Upper lobe of right lung (tissue), 1 donor: ENCODE data around the gene S100A14. TPM values are rescaled to one million over a fixed set of nuclear protein-coding genes. Genes with fewer than 3 reads are reported as not detected.
A peak's percentile ranks its signal among the peaks of the same experiment; 100 is the strongest.

ENCODE experiments used
- ATAC-seq: fragments of 200-7000 bp; cut with Tn5 transposase; one replicate; pipeline ENCODE4 v1.9.1; 2020; ENCODE audit warnings: mild to moderate bottlenecking, moderate library complexity
- DNase-seq: peaks from one replicate; pipeline ENCODE4 v3.0.0-alpha.2; 2020
- H3K27ac ChIP-seq: fragments of 200-600 bp; one replicate; pipeline ENCODE4 v1.8.0; 2022
- H3K27me3 ChIP-seq: fragments of 200-600 bp; one replicate; pipeline ENCODE4 v1.8.0; 2022; ENCODE audit warnings: mild to moderate bottlenecking
- H3K36me3 ChIP-seq: fragments of 200-600 bp; one replicate; pipeline ENCODE4 v1.8.0; 2022
- H3K4me1 ChIP-seq: fragments of 200-600 bp; one replicate; pipeline ENCODE4 v1.8.0; 2022
- H3K4me3 ChIP-seq: fragments of 200-600 bp; one replicate; pipeline ENCODE4 v1.8.0; 2022; ENCODE audit warnings: mild to moderate bottlenecking
- H3K9me3 ChIP-seq: fragments of 200-600 bp; one replicate; pipeline ENCODE4 v1.8.0; 2022
- intact Hi-C: fragments of 100-400 bp; cut with DNase I; formaldehyde crosslinking; loops from one replicate; pipeline ENCODE4 v1.11.0; 2022
- long read RNA-seq: library from polyadenylated mRNA; unstranded; transcript quantifications from one replicate; pipeline ENCODE4 v2.0.0, GENCODE V29; 2021
- total RNA-seq: library from RNA; stranded (reverse); fragmentation: NEBNext Ultra II Directional; extraction: Animal tissue kit (Norgen Biotek cat#: 25700); gene quantifications from one replicate; pipeline ENCODE4 v1.2.1, GENCODE V29; 2021
- TF ChIP-seq, protein P1 (sequence below): fragments of 200-600 bp; IDR thresholded peaks from one replicate; pipeline ENCODE4 v1.8.0; 2022; ENCODE audit warnings: antibody characterized with exemption
- donor health status: DM: no; HTN: yes; CAD: no; lungs with severe emphysema.

S100A14 gene
- 112 TPM for total RNA-seq
- long read RNA-seq, transcript S100A14-201 (4 exons, 1,058 nt), result major isoform, 82 of 96 reads
- long read RNA-seq, partial matches to known transcripts, result 1 of 96 reads
- long read RNA-seq, other reads (novel, unspliced or antisense), result 11 of 96 reads

DNA sequence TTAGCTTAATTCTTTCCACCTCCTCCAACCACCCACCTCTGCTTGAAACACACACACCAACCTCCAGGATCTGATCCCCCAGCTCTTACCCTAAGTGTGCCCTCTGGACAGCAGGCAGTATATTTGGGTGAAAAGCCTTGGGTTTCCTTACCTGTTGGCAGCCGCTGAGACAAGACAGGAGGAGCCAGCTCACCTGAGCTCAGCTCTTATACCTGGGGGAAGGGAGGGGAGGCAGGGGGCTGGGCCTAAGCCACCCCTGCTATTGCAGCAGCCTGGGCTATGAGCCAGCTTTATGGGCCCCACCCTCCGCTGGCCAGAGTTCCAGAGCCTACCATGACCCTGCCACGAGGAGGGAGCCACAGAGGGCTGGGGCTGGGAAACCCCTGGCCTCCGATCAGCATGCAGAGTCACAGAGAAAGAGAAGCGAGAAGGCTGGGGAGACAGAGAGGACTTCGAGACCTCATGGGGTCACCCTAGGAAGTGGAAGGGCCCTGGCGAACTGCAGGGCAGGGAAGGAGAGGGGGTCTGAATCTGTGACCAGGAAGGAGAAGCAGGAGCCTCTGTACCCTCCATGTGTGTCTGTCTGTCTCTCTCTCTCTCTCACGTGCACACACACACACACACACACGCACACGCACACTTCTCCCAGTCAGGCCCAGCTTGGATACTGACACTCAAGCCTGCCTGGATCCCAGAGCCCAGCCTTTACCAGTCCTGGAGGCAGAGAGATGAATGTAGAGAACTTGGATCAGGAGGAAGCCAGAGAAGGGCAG lies at the start of gene S100A14:
Gene S100A14 (minus strand): TSS at position 182 of the 773 bp plus-strand sequence. CDS start 467 bp downstream, outside the sequence.
- Histone ChIP-seq H3K36me3 (no peaks in the 10 kb centered on the region), H3K9me3 (no peaks in the 10 kb centered on the region), H3K4me3 (peak within 1 kb of the TSS; percentile 37), H3K27ac (peak within 1 kb of the TSS; percentile 72), H3K4me1 (peaks cover 14% of the 10 kb centered on the region), H3K27me3 (no peaks in the 10 kb centered on the region)
- DNase-seq, result peak; percentile 92
- peak; percentile 80 for ATAC-seq
- TF ChIP-seq, protein P1, sequence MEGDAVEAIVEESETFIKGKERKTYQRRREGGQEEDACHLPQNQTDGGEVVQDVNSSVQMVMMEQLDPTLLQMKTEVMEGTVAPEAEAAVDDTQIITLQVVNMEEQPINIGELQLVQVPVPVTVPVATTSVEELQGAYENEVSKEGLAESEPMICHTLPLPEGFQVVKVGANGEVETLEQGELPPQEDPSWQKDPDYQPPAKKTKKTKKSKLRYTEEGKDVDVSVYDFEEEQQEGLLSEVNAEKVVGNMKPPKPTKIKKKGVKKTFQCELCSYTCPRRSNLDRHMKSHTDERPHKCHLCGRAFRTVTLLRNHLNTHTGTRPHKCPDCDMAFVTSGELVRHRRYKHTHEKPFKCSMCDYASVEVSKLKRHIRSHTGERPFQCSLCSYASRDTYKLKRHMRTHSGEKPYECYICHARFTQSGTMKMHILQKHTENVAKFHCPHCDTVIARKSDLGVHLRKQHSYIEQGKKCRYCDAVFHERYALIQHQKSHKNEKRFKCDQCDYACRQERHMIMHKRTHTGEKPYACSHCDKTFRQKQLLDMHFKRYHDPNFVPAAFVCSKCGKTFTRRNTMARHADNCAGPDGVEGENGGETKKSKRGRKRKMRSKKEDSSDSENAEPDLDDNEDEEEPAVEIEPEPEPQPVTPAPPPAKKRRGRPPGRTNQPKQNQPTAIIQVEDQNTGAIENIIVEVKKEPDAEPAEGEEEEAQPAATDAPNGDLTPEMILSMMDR, result no peak
- intact Hi-C loops, result no loop called here

DNA sequence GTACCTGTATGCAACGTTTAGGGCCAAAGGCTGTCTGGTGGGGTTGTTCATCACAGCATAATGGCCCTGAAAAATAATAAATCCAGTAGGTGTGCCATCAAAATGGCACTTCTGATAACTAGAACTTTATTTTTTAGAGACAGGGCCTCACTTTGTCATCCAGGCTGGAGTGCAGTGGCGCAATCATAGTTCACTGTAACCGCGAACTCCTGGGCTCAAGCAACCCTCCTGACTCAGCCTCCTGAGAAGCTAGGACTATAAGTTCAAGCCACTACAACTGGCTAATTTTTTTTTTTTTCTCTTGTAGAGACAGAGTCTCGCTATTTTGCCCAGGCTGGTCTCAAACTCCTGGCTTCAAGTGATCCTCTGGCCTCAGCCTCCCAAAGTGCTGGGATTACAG lies 47.1 kb upstream of the S100A14 start:
- ATAC-seq (no peak), DNase-seq (peak; percentile 39)
- TF ChIP-seq, protein P1, result no peak
- Histone ChIP-seq H3K27ac (no peak overlapping the region), H3K4me1 (peaks cover 5% of the 10 kb centered on the region), H3K9me3 (no peaks in the 10 kb centered on the region), H3K27me3 (no peaks in the 10 kb centered on the region), H3K4me3 (no peak overlapping the region), H3K36me3 (peaks cover 79% of the 10 kb centered on the region)
- intact Hi-C loops, result no loop called here

DNA sequence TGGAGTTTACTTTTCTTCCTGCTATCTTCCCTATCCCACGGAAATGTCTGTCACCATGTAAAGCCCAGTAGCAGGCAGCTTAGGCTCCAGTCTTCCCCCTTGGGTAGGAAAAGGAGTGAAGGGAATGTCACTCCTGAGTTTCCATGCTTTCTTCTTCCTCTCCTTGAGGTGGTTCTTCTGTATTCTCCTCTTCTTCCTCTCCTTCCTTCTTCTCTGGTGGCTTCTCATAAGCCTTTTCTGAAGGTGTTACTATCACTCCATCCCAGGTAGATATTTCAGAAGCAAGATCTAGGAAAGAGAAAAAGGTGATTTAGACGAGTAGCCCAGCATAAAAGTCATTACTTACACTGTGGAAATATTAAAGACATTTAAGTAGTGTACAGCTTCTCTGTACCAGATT lies 46.1 kb upstream of the S100A14 start:
- no peaks in the 10 kb centered on the region for H3K27me3 ChIP-seq
- H3K36me3 ChIP-seq, result peaks cover 70% of the 10 kb centered on the region
- intact Hi-C loops, result no loop called here
- no peak for ATAC-seq
- peaks cover 8% of the 10 kb centered on the region for H3K4me1 ChIP-seq
- H3K9me3 ChIP-seq, result no peaks in the 10 kb centered on the region
- H3K4me3 ChIP-seq, result no peak overlapping the region
- no peak for DNase-seq
- no peak overlapping the region for H3K27ac ChIP-seq
- TF ChIP-seq, protein P1, result no peak

DNA sequence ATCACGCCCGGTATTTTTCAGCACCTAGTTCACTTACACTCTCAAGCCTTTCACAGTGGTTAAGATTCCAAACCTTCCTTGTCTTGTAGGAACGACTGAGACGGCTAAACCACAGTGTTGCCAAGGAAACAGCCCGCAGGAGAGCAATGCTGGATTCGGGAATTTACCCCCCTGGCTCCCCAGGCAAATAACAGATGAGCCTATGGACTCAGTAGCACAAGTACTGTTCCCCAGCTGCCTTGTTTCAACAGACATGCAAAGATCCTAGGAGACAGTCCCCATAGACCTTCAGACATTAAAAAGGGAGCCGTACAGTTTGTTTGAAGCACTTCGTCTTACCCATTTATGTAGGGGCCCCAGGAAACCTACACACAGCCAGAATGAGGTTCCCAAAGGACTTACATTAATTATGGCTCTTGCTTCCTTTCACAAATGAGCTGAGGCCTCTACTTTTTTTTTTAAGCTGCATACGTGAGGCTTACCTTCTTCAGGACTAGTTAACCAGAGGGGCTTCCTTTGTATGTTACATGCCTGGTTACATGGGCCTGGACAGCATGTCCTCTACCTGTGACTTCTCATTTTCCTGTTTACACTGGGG lies 45.1 kb upstream of the S100A14 start:
- no peaks in the 10 kb centered on the region for H3K9me3 ChIP-seq
- peak; percentile 20 for DNase-seq
- H3K4me1 ChIP-seq, result peaks cover 8% of the 10 kb centered on the region
- H3K27me3 ChIP-seq, result no peaks in the 10 kb centered on the region
- no peak for ATAC-seq
- TF ChIP-seq, protein P1, result no peak
- H3K27ac ChIP-seq, result no peak overlapping the region
- intact Hi-C loops, result no loop called here
- no peak overlapping the region for H3K4me3 ChIP-seq
- peaks cover 59% of the 10 kb centered on the region for H3K36me3 ChIP-seq

DNA sequence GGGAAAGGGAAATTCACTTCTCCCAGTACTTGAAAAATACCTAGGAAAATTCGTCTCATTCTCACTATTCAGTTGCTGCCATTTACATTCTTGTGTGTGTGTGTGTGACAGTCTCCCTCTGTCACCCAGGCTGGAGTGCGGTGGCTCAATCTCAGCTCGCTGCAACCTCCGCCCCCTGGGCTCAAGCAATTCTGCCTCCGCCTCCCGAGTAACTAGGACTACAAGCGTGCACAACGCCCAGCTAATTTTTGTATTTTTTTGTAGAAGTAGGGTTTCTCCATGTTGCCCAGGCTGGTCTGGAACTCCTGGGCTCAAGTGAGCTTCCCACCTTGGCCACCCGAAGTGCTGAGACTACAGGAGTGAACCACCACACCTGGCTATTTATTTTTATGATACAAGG lies 43.5 kb upstream of the S100A14 start:
- Histone ChIP-seq H3K36me3 (peaks cover 44% of the 10 kb centered on the region), H3K27me3 (no peaks in the 10 kb centered on the region), H3K27ac (peak overlapping the region; percentile 94), H3K9me3 (no peaks in the 10 kb centered on the region), H3K4me1 (peaks cover 8% of the 10 kb centered on the region), H3K4me3 (peak overlapping the region; percentile 87)
- DNase-seq (peak; percentile 42), ATAC-seq (no peak)
- TF ChIP-seq, protein P1, result no peak
- intact Hi-C loops, result no loop called here
